ENCODE measurements around the gene GRAP.
"Not testable (repeated sequence)": the region's sequence is repeated elsewhere in the genome, so short reads cannot be mapped to it uniquely, and the experiment has no call there.

The GRAP gene

GRCh38 chr17:19042369-19042768 is 4.4 kb downstream of the GRAP start:
- not testable (repeated sequence) for DNase-seq (ENCODE audit: low spot score)

- DNase-seq (ENCODE audit: low spot score) = not testable (repeated sequence)
These were observed 4.9 kb downstream of the GRAP start for GRCh38 chr17:19041871-19042270.

DNA sequence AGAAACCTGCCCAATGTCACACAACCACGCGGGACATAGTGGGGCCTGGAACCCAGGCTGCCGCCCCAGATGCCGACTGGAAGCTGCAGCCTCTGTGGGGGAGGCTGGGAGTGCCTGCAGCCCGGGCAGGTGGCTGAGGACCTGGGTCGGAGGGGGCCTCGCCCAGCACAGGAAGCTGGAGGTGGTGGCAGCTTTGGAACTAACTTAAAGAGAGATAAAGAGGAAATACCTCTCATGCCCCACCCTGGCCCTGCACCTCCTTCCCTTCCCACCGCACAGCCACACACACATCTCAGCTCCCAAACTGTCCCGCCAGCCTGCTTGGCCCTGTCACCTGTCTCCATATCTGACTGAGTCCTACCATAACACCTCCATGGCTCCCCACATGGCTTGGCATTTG is 6.4 kb downstream of the GRAP start:
- DNase-seq (ENCODE audit: low spot score) = not testable (repeated sequence)

DNA sequence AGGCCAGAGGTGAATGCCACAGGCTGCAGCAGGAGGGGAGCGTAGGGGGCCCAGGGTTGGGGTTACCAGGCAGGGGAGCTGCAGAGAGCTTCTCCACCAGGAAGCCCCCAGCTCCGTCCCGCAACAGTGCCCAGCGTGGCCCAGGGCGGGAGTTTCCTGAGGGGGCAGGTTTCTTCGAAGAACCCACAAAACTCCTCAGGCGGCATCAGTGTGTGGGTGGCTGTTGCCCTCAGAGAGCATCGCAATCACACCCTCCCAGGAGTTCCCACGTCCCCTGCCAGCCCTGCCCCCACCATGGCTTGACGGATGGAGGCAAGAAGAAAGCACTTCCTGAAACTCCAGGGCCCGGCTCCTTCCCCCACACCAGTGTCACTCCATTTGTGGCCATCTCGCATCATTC is 8.0 kb downstream of the GRAP start:
- not testable (repeated sequence) for DNase-seq (ENCODE audit: low spot score)

DNA sequence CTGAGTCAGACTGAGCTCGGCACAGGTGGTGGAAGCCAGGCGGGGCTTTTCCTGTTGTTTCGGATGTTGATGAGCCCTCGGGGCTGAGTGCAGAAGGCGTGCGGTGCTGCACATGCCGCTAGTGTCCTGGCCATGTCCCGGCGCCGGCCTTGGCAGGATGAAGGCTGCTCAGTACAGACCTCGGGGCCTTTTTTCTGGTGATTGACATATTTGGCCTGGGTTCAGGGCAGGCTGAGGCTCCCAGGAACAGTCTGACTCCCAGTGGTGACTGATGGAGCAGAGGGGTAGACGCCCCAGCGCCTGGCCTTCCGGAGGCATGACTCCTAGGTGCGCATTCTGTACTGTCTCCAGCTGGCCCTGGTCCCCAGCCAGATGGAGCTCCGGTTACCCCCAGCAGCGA is 8.8 kb downstream of the GRAP start:
- DNase-seq (ENCODE audit: low spot score) = not testable (repeated sequence)

DNA sequence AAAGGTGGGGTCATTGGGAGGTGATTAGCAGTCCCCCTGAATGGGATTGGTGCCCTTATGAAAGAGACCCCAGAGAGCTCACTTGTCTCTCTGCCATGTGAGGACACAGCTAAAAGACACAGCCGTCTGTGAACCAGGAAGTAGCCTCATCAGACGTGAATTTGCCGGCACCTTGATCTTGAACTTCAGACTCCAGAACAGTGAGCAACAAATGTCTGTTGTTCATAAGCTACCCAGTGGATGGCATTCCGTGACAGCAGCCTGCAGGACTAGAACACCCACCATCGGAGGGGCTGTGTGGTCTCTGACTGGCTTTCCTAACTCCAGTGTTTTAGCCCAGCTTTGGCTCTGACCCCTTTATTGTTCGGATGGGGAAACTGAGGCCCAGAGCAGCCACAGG is 9.2 kb downstream of the GRAP start:
- DNase-seq (ENCODE audit: low spot score) = not testable (repeated sequence)

GRCh38 chr17:19036186-19036585 is 10.6 kb downstream of the GRAP start:
- not testable (repeated sequence) for DNase-seq (ENCODE audit: low spot score)

- not testable (repeated sequence) for DNase-seq (ENCODE audit: low spot score)
These were observed 14.3 kb downstream of the GRAP start for GRCh38 chr17:19032377-19032988.

GRCh38 chr17:19031729-19032128 is 15.0 kb downstream of the GRAP start:
- DNase-seq (ENCODE audit: low spot score) = not testable (repeated sequence)

- DNase-seq (ENCODE audit: low spot score) = not testable (repeated sequence)
These were observed 15.8 kb downstream of the GRAP start for GRCh38 chr17:19030771-19031449.

- not testable (repeated sequence) for DNase-seq (ENCODE audit: low spot score)
These were observed 17.0 kb downstream of the GRAP start for GRCh38 chr17:19029740-19030139.

- not testable (repeated sequence) for DNase-seq (ENCODE audit: low spot score)
These were observed 18.1 kb downstream of the GRAP start for GRCh38 chr17:19028671-19029070.

DNA sequence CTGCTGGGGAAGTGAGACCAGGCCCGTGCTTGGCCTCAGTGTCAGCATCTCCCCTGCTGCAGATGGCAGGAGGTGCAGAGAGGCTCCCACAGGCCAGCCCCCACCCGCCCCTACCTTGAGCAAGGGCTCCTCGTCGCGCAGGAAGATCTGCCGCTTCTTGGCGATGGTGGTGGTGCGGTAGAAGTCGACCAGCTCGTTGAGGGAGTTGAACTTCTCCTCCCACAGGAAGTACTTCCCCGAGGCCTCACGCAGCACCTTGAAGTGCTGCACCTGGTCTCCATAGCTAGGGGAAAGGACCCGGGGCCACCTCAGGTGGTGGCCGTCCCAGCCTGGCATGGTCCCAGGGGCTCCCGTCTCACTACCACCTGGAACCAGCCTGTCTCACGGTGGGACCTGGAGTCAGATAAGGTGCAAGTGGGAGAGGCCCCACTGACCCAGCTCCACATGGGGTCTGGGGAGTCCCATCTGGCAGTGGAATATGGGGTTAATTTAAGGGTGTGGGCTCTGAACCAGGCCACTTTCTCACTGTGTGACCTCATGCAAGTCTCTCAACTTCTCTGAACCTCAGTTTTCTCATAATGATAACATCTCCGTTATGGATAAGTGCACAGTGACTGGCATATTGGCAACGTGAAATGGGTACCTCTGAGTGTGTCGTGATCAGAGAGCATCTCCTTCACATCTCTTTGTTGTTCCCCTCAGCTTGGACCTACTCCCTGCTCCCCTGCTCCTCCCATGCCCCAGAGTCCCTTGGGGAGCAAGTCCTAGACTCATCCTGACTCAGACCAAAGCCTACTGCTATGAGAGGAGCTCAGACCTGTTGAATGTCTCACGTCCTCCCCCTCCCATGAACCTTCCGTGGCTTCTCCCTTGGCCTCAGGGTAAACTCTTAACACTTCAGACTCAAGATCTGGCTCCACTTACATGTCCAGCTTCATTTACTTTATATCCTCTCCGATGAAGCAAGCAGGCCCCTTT is 22.4 kb downstream of the GRAP start:
- no peak for DNase-seq (ENCODE audit: low spot score)

DNA sequence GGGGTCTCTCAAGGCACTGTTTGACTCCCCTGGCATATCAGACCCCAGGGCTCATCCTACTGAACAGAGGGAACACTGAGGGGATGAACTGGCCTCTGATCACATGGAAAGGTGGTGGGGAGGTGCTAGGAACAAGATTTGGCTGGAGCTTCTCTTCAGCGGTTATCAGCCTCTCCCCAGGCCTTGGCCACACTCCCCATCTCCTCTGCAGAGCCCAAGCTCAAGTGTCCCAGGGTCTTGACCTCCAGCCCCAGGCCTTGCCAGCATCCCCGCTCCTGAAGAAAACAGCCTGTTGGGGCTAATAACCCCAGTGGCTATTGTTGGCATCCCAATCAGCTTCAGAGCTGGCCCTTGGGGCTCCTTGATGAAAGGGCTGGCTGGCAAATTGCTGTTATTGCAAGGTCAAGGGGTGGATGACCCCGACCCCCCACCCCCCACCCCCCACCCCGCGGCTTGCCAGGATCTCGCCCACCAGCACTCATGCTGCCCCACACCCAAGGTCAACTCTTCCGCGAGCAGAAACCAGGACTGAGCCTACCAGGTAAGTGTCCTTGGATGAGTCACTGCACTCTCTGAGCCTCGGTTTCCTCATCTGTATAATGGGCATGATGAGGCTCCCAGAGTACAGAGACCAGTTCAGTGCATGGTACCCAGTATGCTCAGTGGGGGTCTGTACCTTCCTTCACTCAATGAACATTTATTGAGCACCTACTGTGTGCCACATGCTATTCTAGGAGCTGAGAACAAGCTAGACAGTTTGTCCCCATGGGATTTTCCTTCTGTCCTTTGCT is 23.4 kb downstream of the GRAP start:
- no peak for DNase-seq (ENCODE audit: low spot score)

DNA sequence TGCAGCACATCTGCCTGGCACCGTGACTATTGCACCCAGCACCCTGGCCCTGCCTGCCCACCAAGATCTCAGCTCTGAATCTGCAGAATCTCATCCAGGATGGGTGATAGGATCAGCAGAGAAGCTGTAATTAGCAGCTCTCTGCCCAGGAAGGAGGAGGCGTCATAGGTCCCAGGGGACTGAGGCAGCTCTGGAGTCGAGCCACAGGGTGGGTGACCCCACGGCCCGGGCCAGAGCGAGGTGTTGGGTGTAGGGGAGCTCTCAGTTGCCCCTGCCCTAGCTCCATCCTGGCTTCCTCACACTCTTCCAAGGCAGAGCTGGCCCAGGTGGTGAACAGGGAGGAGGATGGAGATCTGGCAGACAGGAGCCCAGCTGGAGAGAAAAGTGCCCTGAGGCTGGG is 24.0 kb downstream of the GRAP start:
- no peak for DNase-seq (ENCODE audit: low spot score)

- DNase-seq (ENCODE audit: low spot score) = no peak
These were observed 24.6 kb downstream of the GRAP start for GRCh38 chr17:19022128-19022527.

GRCh38 chr17:19021622-19022083 is 25.1 kb downstream of the GRAP start:
- no peak for DNase-seq (ENCODE audit: low spot score)

- not testable (repeated sequence) for DNase-seq (ENCODE audit: low spot score)
These were observed 25.6 kb downstream of the GRAP start for GRCh38 chr17:19021011-19021621.

DNA sequence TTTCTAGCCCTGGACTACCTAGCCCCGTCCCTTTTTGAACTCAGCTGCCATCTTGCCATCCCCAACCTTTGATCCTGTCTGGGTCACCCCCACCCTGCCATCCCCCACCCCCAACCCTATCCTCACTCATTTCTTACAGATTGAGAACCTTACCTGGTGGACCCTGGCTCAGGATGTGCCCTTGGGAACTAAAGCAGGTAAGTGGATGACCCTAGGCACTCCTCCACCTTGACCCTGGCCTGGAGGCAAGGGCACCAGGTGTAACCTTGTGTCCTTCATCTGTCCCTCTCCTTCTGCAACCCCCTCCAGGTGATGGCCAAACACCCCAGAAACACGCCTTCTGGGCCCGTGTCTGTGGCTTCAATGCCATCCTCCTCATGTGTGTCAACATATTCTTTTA is 26.7 kb downstream of the GRAP start:
- no peak for DNase-seq (ENCODE audit: low spot score)

DNA sequence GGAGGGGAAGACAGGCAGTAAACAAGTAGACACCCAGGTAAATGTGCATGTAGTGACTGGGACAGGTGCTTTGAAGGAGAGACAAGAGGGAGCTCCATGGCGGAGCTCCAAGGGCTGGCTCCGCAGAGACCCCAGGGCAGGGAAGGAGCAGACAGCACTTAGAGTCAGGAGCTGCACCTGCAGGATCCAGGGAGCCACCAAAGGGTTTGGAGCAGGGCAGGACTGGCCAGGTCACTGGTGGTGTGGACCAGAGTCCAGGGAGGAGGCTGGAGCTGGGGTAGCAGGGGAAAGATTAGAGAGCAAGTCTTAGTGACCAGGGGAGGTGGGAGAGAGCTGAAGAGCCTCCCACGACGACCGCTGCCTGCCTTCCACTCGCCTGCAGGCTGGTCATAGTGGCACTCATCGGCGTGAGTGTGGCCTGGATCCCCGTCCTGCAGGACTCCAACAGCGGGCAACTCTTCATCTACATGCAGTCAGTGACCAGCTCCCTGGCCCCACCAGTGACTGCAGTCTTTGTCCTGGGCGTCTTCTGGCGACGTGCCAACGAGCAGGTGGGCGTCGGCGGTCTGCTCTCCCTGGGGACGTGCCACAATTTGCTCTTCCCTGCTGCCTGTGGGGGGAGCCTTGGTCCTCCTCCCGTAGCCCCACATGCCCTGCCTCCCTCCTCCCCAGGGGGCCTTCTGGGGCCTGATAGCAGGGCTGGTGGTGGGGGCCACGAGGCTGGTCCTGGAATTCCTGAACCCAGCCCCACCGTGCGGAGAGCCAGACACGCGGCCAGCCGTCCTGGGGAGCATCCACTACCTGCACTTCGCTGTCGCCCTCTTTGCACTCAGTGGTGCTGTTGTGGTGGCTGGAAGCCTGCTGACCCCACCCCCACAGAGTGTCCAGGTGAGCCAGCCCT is 27.5 kb downstream of the GRAP start:
- no peak for DNase-seq (ENCODE audit: low spot score)

Measured in AG08396 (cell line).